Stimulated activated naive B cell treated with anti-CD40 and anti-IgM and Interleukin-4, amounts not matched to agents 10 μg/mL and 1 μg/mL and 100 μg/mL, for 72 hours (primary cell): ENCODE data around the gene RPUSD4.
"Not testable (repeated sequence)": the region's sequence is repeated elsewhere in the genome, so short reads cannot be mapped to it uniquely, and the experiment has no call there.

Source experiments
- ATAC-seq, 2 donors: fragments of 150-1000 bp; cut with Tn5 transposase; replicated peaks; 2 replicates each; pipeline ENCODE4 v1.10.0; 2021; ENCODE audit warnings: moderate library complexity in 1 of 2
- DNase-seq: peaks from one replicate; pipeline ENCODE4 v3.0.0; 2021
- H3K27ac Mint-ChIP-seq: one replicate; pipeline ENCODE4 v1.8.0; 2022; ENCODE audit warnings: mild to moderate bottlenecking, mixed read lengths
- H3K27me3 Mint-ChIP-seq, 2 donors: one replicate each; pipeline ENCODE4 v1.8.0; 2022; ENCODE audit warnings: mixed read lengths in 2 of 2
- H3K36me3 Mint-ChIP-seq, 2 donors: one replicate each; pipeline ENCODE4 v1.8.0; 2022; ENCODE audit warnings: mixed read lengths in 2 of 2, mild to moderate bottlenecking in 1 of 2
- H3K4me1 Mint-ChIP-seq, 2 donors: one replicate each; pipeline ENCODE4 v1.8.0; 2022; ENCODE audit warnings: mixed read lengths in 2 of 2, mild to moderate bottlenecking in 1 of 2
- H3K4me3 Mint-ChIP-seq, 2 donors: one replicate each; pipeline ENCODE4 v1.8.0; 2022; ENCODE audit warnings: mild to moderate bottlenecking in 2 of 2, mixed read lengths in 2 of 2, moderate library complexity in 1 of 2
- H3K9me3 Mint-ChIP-seq, 2 donors: one replicate each; pipeline ENCODE4 v1.8.0; 2022; ENCODE audit warnings: mixed read lengths in 2 of 2, mild to moderate bottlenecking in 1 of 2

Gene RPUSD4

GRCh38 chr11:126211236-126212088, at the start of gene RPUSD4, which contains the start of gene FAM118B:
TSS of gene RPUSD4 (minus strand) at chr11:126211650. CDS start at chr11:126211638, 12 bp downstream.
TSS of gene FAM118B (plus strand) at chr11:126211782. CDS start at chr11:126235002, 23,220 bp downstream.
- peak within 1 kb of the TSS; percentile 99 for H3K27ac Mint-ChIP-seq
- H3K9me3 Mint-ChIP-seq = no peaks in the 10 kb centered on the region
- peak within 1 kb of the TSS; percentile 96 to 98 for H3K4me3 Mint-ChIP-seq
- ATAC-seq = peak; percentile 93 to 97
- peak; percentile 98 for DNase-seq
- peaks cover 27 to 38% of the 10 kb centered on the region in 2 donors for H3K4me1 Mint-ChIP-seq
- no peaks in the 10 kb centered on the region for H3K27me3 Mint-ChIP-seq
- peaks cover 9 to 16% of the 10 kb centered on the region in 2 donors for H3K36me3 Mint-ChIP-seq

- Mint-ChIP-seq H3K4me3 (no peak overlapping the region), H3K27me3 (no peaks in the 10 kb centered on the region), H3K27ac (peak overlapping the region; percentile 81), H3K4me1 (peaks cover 0 to 2% of the 10 kb centered on the region in 2 donors), H3K36me3 (peaks cover 22 to 41% of the 10 kb centered on the region in 2 donors), H3K9me3 (no peaks in the 10 kb centered on the region)
- no peak for ATAC-seq
- no peak for DNase-seq
These were observed 46.3 kb upstream of the RPUSD4 start for GRCh38 chr11:126257764-126258163.

GRCh38 chr11:126257144-126257543, 45.7 kb upstream of the RPUSD4 start:
- no peaks in the 10 kb centered on the region for H3K27me3 Mint-ChIP-seq
- H3K27ac Mint-ChIP-seq = no peak overlapping the region
- no peak overlapping the region for H3K4me3 Mint-ChIP-seq
- no peak for DNase-seq
- no peak for ATAC-seq
- H3K36me3 Mint-ChIP-seq = peaks cover 22 to 41% of the 10 kb centered on the region in 2 donors
- H3K9me3 Mint-ChIP-seq = no peaks in the 10 kb centered on the region
- H3K4me1 Mint-ChIP-seq = peaks cover 0 to 2% of the 10 kb centered on the region in 2 donors

- Mint-ChIP-seq H3K9me3 (no peaks in the 10 kb centered on the region), H3K36me3 (peaks cover 20 to 42% of the 10 kb centered on the region in 2 donors), H3K4me3 (no peak overlapping the region), H3K4me1 (peaks cover 0 to 2% of the 10 kb centered on the region in 2 donors), H3K27me3 (no peaks in the 10 kb centered on the region), H3K27ac (no peak overlapping the region)
- DNase-seq (no peak), ATAC-seq (no peak)
These were observed 44.8 kb upstream of the RPUSD4 start for GRCh38 chr11:126256216-126256615.

GRCh38 chr11:126255507-126255906, 44.1 kb upstream of the RPUSD4 start:
- peaks cover 19 to 37% of the 10 kb centered on the region in 2 donors for H3K36me3 Mint-ChIP-seq

GRCh38 chr11:126254819-126255218, 43.4 kb upstream of the RPUSD4 start:
- no peak overlapping the region for H3K27ac Mint-ChIP-seq
- H3K4me1 Mint-ChIP-seq = peaks cover 0 to 2% of the 10 kb centered on the region in 2 donors
- H3K4me3 Mint-ChIP-seq = no peak overlapping the region
- DNase-seq (no peak), ATAC-seq (no peak)
- H3K9me3 Mint-ChIP-seq = no peaks in the 10 kb centered on the region
- no peaks in the 10 kb centered on the region for H3K27me3 Mint-ChIP-seq
- H3K36me3 Mint-ChIP-seq = peaks cover 19 to 35% of the 10 kb centered on the region in 2 donors

More at GRCh38 chr11:126255507-126255906, 44.1 kb upstream of the RPUSD4 start:
- H3K27ac Mint-ChIP-seq = peak overlapping the region; percentile 31
- H3K27me3 Mint-ChIP-seq, H3K4me1 Mint-ChIP-seq, H3K4me3 Mint-ChIP-seq, ATAC-seq, H3K9me3 Mint-ChIP-seq, DNase-seq: not testable (repeated sequence)

- Mint-ChIP-seq H3K4me3 (no peak overlapping the region), H3K27ac (no peak overlapping the region), H3K36me3 (peaks cover 19 to 40% of the 10 kb centered on the region in 2 donors), H3K9me3 (no peaks in the 10 kb centered on the region), H3K4me1 (peaks cover 0 to 2% of the 10 kb centered on the region in 2 donors), H3K27me3 (no peaks in the 10 kb centered on the region)
- ATAC-seq = no peak
- DNase-seq = no peak
These were observed 41.8 kb upstream of the RPUSD4 start for GRCh38 chr11:126253265-126253664.

GRCh38 chr11:126246636-126247035, 35.2 kb upstream of the RPUSD4 start:
- H3K9me3 Mint-ChIP-seq = no peaks in the 10 kb centered on the region
- H3K4me1 Mint-ChIP-seq = no peaks in the 10 kb centered on the region
- peaks cover 23 to 45% of the 10 kb centered on the region in 2 donors for H3K36me3 Mint-ChIP-seq
- H3K27me3 Mint-ChIP-seq = no peaks in the 10 kb centered on the region
- no peak overlapping the region for H3K4me3 Mint-ChIP-seq
- no peak for ATAC-seq
- DNase-seq = no peak
- no peak overlapping the region for H3K27ac Mint-ChIP-seq

- no peaks in the 10 kb centered on the region for H3K9me3 Mint-ChIP-seq
- H3K4me1 Mint-ChIP-seq = peaks cover 0 to 1% of the 10 kb centered on the region in 2 donors
- peaks cover 15 to 39% of the 10 kb centered on the region in 2 donors for H3K36me3 Mint-ChIP-seq
- ATAC-seq (no peak), DNase-seq (no peak)
- no peak overlapping the region for H3K4me3 Mint-ChIP-seq
- no peak overlapping the region for H3K27ac Mint-ChIP-seq
- no peaks in the 10 kb centered on the region for H3K27me3 Mint-ChIP-seq
These were observed 21.9 kb upstream of the RPUSD4 start for GRCh38 chr11:126233391-126233790.

GRCh38 chr11:126232683-126233082, 21.2 kb upstream of the RPUSD4 start:
- no peaks in the 10 kb centered on the region for H3K9me3 Mint-ChIP-seq
- ATAC-seq = no peak
- no peaks in the 10 kb centered on the region for H3K4me1 Mint-ChIP-seq
- H3K4me3 Mint-ChIP-seq = no peak overlapping the region
- H3K36me3 Mint-ChIP-seq = peaks cover 12 to 36% of the 10 kb centered on the region in 2 donors
- no peak overlapping the region for H3K27ac Mint-ChIP-seq
- H3K27me3 Mint-ChIP-seq = no peaks in the 10 kb centered on the region
- DNase-seq = no peak

- H3K27me3 Mint-ChIP-seq = no peaks in the 10 kb centered on the region
- no peaks in the 10 kb centered on the region for H3K9me3 Mint-ChIP-seq
- ATAC-seq (no peak), DNase-seq (no peak)
- no peak overlapping the region for H3K27ac Mint-ChIP-seq
- peaks cover 12 to 35% of the 10 kb centered on the region in 2 donors for H3K36me3 Mint-ChIP-seq
- no peak overlapping the region for H3K4me3 Mint-ChIP-seq
- H3K4me1 Mint-ChIP-seq = no peaks in the 10 kb centered on the region
These were observed 20.4 kb upstream of the RPUSD4 start for GRCh38 chr11:126231725-126232459.

GRCh38 chr11:126229858-126230540, 18.5 kb upstream of the RPUSD4 start:
- ATAC-seq (no peak), DNase-seq (no peak)
- peaks cover 11 to 25% of the 10 kb centered on the region in 2 donors for H3K36me3 Mint-ChIP-seq
- H3K4me1 Mint-ChIP-seq = no peaks in the 10 kb centered on the region
- H3K27me3 Mint-ChIP-seq = no peaks in the 10 kb centered on the region
- H3K4me3 Mint-ChIP-seq = no peak overlapping the region
- H3K9me3 Mint-ChIP-seq = peaks cover 0 to 4% of the 10 kb centered on the region in 2 donors
- H3K27ac Mint-ChIP-seq = no peak overlapping the region

- Mint-ChIP-seq H3K9me3 (peaks cover 0 to 4% of the 10 kb centered on the region in 2 donors), H3K36me3 (peaks cover 9 to 25% of the 10 kb centered on the region in 2 donors), H3K27ac (no peak overlapping the region), H3K4me1 (peaks cover 0 to 3% of the 10 kb centered on the region in 2 donors), H3K27me3 (no peaks in the 10 kb centered on the region), H3K4me3 (no peak overlapping the region)
- DNase-seq = no peak
- ATAC-seq = no peak
These were observed 15.1 kb upstream of the RPUSD4 start for GRCh38 chr11:126226334-126227084.
